HG03460 (cell line): ENCODE measurements around the gene COA3.
A peak's percentile ranks its signal among the peaks of the same experiment; 100 is the strongest.

ENCODE experiments used
- ATAC-seq: cut with Tn5 transposase; IDR thresholded peaks from one replicate; pipeline ENCODE4 v1.9.1; 2021; ENCODE audit not compliant: unreplicated experiment

COA3 gene

DNA sequence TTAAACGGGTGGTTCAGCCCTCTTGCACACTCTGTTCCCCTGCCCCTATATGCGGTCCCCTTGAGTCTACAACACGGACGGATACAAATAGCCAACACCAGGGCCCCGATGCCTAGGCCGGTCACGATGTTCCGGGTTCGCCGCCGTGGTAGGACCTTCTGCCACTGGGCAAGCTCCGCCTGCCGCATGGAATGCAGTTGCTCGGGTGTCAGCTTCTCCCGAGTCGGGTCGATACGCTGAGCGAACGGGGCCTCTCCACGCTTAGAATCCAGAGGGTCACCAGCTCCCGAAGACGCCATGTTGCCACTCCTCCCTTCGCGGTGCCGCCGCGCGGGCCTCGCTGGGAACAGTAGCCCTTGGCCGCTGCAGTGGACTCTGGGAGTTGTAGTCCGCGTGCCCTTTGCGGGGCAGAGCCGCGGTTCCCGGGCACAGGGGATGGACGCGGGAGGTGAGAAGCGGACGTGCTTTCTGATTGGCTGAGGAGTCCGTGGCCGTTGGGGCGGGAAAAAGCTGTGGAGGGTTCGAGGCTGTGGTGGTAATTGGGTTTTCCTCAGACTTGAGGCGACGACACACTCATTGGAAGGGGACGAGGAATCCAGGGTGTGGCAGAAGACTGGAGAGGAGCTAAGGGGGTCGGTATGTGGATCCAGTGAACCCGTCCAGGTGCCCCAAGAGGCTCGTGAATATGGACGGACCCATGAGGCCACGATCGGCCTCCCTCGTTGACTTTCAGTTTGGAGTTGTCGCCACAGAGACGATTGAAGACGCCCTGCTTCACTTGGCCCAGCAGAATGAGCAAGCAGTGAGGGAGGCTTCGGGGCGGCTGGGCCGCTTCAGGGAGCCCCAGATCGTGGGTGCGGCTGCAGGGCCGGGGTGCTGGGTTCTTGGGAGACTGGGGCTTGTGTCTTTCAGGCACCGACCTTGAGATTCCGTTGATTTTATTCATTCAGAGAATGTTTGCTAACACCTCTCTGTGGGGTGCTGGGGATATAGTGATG lies at the start of gene COA3, which contains the start of gene CNTD1:
COA3 (minus strand) TSS at position 322 of the 998 bp plus-strand sequence; CDS start at position 299, 23 bp downstream.
CNTD1 (plus strand) TSS at position 479 of the 998 bp plus-strand sequence; CDS start at position 686, 207 bp downstream.
- ATAC-seq: peak; percentile 79

DNA sequence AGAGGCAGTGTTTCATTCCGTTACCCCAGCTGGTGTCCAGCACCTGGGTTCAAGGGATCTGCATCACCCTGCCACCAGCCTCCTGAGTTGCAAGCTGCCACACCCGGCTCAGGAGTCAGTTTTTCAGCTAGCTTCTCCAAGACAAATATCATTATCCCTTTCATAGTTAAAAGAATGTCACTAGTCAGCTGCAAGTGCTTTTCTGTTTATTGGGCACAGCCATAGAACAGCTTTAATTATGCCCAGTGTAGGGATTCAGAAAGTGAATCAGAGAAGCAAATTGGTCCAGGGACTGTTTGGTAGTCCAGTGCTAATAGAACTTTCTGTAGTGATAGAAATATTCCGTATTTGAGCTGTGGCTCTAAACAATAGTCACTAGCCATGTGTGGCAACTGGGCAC lies 49.6 kb upstream of the COA3 start:
- no peak for ATAC-seq

- ATAC-seq: no peak
Observed at GRCh38 chr17:42846594-42847280, 48.2 kb upstream of the COA3 start.

GRCh38 chr17:42845918-42846593 lies 47.6 kb upstream of the COA3 start:
- ATAC-seq: no peak

DNA sequence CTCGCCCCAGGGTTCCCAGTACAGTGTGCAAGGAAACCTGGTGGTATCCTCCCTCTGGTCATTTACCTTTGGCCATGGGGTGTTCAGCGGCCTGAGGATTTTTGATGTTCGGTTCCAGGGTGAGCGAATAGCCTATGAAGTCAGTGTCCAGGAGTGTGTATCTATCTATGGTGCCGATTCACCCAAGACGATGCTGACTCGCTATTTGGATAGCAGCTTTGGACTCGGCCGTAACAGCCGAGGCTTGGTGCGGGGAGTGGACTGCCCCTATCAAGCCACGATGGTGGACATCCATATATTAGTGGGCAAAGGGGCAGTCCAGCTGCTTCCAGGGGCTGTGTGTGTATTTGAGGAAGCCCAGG lies 47.0 kb upstream of the COA3 start:
- ATAC-seq: no peak

DNA sequence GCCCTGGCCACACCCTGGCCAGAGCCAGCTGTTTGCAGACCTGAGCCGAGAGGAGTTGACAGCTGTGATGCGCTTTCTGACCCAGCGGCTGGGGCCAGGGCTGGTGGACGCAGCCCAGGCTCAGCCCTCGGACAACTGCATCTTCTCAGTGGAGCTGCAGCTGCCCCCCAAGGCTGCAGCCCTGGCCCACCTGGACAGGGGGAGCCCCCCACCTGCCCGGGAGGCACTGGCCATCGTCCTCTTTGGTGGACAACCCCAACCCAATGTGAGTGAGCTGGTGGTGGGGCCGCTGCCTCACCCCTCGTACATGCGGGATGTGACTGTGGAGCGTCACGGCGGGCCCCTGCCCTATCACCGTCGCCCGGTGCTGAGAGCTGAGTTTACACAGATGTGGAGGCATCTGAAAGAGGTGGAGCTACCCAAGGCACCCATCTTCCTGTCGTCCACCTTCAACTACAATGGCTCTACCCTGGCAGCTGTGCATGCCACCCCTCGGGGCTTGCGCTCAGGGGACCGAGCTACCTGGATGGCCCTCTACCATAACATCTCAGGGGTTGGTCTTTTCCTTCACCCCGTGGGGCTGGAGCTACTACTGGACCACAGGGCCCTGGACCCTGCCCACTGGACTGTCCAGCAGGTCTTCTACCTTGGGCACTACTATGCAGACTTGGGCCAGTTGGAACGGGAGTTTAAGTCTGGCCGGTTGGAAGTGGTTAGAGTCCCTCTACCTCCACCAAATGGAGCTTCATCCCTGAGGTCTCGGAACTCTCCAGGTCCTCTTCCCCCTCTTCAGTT lies 46.5 kb upstream of the COA3 start:
- no peak for ATAC-seq

DNA sequence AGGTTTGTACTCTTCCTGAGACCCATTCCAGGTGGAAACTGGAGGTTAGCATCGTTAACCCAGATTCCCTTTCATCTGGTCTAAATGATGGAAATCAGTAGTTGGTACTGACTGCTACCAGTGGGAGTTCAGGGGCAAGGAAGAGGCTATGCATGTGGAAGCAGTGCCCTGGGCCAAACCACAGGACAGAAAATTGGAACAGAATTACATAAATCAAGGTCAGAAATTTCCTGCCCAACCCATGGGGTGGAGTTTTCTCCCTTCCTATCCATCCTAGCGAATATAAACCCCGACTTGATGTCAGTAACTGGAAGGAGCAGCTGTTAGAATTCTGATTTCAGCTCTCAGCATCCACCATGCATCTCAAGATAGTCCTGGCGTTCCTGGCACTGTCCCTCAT lies 45.8 kb upstream of the COA3 start, which contains the start of gene AOC2:
AOC2 (plus strand) TSS at position 310 of the 400 bp plus-strand sequence; CDS start at position 357, 47 bp downstream.
- ATAC-seq: no peak

- no peak for ATAC-seq
Observed at GRCh38 chr17:42843358-42843934, 44.9 kb upstream of the COA3 start.

DNA sequence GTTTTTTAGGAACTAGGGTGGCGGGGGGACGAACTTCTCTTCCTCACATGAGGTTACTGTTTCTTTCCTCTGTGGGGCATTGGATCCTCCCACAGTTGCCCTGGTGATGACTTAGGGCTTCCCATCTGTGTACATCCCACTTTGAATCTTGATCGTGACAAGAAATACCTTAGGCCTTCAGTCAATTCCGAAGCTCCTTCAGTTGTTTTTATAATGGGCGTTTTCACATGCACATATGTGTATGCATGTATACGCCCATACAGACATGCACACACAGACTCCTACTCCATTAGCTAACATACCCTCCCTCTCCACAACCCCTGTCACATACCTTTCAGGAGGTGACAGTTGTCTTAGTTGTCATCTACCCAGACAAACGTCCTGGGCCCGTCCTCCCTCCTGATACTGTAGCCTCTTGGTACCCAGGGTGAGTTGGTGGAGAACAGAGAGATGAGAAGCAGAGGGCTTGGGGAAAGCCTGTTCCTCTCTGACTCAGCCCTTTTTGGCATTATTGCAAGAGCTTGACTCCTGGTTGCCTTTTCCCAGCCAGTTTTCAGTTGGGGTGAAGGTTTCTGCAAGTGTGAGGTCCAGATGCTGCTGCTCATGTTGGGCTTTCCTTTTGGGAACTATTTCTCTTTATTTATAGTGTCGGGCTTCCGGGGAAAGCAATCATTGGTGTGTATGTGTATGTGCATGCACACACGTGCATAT lies 43.6 kb upstream of the COA3 start:
- no peak for ATAC-seq

- no peak for ATAC-seq
Observed at GRCh38 chr17:42835732-42836131, 37.2 kb upstream of the COA3 start.

DNA sequence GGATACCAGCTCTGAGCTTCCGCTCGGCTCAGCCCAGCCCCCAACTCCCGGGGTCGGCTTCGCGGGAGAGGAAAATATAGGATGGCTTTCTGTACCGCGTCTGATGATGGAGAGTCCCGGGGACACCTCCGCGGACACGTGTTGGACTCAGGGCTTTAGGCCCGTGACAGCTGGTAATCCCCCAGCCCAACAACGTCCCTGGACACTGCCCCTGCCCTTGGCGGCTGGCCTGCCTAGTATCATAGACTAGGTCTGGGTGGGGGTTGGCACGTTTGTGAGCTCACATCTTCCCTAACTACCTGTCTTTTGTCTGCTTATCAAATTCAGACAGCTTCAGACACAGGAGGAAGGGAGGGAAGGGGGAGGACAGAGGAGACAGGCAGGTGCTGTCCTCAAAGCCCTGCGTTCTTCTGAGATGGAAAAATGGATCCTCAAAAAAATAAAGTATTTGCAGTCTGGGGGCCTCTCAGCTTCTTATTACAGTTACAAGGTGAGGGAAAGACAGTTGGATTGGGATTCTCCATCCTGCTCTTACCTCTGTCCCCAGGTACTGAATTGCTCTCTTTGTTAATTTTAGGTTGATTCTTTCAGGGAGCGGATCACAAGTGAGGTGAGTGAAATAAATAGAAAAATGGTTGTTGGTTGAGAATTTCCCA lies 35.4 kb upstream of the COA3 start:
- ATAC-seq: peak; percentile 19

DNA sequence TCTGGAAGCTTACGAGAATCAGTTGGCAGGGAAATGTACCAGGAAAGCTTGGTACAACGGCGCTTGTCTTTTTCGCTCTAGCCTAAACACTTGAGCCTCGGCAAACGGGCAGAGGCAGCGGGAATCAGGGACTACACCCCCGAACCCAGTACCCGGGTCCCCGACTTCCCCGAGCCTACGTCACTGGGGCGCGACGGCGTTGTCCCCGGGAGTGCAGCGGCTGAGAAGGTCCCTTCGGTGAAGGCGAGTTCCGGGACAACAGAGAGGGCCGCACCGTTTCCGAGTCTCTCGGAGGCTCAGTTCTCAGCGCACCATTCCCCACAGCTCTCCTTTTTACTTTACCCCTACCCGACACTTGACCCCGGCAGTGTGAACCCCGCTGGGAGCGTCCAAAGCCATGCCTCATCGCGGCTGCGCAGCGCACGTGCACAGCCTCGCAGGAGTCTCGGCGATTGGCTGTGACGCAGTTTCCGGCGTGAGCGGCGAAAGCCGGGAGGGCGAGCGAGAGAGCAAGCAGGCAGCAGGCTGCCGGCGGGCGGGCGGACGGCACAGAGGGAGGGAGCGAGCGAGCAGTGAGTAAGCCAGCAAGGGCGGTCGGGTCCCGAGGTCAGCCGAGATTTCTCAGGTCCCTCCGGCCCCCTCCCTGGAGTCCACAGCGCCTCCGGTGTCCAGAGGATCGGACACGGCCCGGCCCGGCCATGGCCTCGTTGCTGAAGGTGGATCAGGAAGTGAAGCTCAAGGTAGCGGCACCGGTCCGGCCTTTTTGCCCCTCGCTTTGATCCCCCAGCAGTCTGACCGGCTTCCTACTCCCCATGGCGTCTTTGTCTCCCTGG lies 34.6 kb upstream of the COA3 start, which contains the start of gene PSME3:
PSME3 (plus strand) TSS at position 464 of the 833 bp plus-strand sequence; CDS start at position 699, 235 bp downstream.
- ATAC-seq: peak; percentile 79

DNA sequence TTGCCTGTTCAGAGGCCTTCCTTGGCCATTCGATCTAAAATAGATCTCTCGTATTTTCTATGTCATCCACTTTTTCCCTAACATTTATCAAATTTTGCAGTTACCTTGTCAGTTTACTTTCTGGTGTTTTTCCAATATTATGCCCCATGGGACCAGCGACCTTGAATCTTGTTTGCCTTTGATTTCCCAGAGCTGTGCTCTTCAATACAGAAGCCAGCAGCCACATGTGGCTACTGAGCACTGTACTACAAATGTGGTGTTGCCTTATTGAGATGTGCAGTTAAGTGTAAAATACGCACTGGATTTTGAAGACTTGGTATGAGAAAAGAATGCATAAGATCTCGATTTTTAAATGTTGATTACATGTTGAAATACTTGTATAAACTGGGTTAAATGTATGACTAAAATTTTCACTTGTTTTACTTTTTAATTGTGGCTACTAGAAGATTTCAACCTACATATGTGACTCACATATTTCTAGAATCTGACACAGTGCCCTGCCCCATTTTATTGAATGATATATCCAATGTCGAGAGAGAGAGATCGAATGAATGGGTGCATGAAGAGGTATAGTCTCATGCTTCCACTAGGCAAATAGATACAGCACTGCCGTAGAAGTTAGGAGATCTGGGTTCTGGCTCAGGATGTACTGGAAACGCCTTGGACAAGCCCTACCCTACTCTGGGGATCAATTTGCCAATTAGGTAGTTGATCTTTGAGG lies 33.9 kb upstream of the COA3 start:
- ATAC-seq: no peak

DNA sequence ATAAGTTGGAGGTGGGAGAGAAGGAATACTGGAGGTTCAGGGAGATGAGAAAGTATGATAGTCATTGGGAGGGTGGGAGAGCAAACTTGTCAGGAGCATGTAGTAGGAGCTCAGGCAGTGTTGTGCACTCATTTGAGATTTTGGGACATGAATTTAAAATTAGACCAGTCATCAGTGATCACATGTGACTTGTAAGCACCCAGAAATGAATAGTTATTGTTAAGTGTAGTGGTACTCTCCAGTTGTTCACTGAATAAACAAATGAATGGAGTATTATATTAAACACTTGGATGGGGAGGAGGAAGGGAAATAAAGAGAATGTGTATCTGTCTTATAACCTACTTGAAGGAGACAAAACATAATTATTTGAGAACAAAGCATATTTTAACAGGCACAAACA lies 32.5 kb upstream of the COA3 start:
- ATAC-seq: no peak

DNA sequence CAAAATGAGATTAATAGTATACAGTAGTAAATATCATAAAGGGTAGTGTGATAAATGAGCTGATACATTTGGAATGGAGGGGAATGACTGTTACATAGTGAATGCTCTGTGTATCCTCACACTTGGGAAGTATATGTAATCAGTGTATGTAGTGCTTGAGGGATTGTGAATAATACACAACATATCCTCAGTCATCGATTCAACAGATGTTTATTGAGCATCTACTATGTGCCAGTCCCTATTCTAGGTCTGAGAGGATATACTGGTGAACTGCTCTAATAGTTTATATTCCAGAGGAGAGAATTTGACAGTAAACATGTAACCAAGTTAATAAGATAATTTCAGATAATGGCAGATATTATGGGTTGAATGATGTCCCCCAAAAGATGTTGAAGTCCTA lies 29.0 kb upstream of the COA3 start:
- ATAC-seq: no peak

DNA sequence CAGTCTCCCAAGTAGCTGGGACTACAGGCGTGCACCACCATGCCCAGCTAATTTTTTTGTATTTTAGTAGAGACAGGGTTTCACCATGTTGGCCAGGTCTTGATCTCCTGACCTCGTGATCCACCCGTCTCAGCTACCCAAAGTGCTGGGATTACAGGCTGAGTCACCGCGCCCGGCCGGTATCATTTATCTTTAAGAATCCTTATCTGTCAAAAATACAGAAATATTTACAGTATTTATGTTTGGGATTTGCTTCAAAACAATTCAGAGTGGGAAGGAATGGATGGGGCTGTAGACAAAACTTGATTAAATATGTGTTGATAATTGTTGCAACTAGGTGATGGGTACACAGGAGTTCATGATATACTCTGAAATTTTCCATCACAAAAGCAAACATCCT lies 22.7 kb upstream of the COA3 start:
- ATAC-seq: no peak

- no peak for ATAC-seq
Observed at GRCh38 chr17:42819939-42820535, 21.5 kb upstream of the COA3 start.
